ENCODE measurements around the gene P4HB.

GRCh38 chr17:81825841-81826466 is 34.4 kb downstream of the P4HB start:
- TF ChIP-seq CTCF (IDR thresholded peaks at IDR 0.05) = no peak
- TF ChIP-seq POLR2A (IDR thresholded peaks at IDR 0.05) = no peak
- no peak for TF ChIP-seq POLR2AphosphoS5 (IDR thresholded peaks at IDR 0.05)

Data from breast epithelium (tissue), 3 donors.